Transverse colon (tissue), 4 donors: ENCODE measurements around the gene SLC12A3. TPM values are rescaled to one million over a fixed set of nuclear protein-coding genes. Genes with fewer than 3 reads are reported as not detected.

Experiments used
- DNase-seq: peaks from one replicate; pipeline ENCODE4 v3.0.0-alpha.2; 2019
- H3K27ac ChIP-seq, 4 donors: fragments of 200-600 bp; sonication (generic); 2 replicates each; pipeline ENCODE4 v1.5.1; 2016 to 2018; ENCODE audit warnings: inconsistent platforms in 4 of 4
- H3K27me3 ChIP-seq: fragments of 200-600 bp; sonication (generic); 2 replicates; pipeline ENCODE4 v1.5.1; 2017; ENCODE audit warnings: inconsistent platforms
- H3K36me3 ChIP-seq, 4 donors: fragments of 200-600 bp; sonication (generic); 2 replicates each; pipeline ENCODE4 v1.5.1; 2017 to 2019; ENCODE audit warnings: inconsistent platforms in 4 of 4
- H3K4me1 ChIP-seq, 4 donors: fragments of 200-600 bp; sonication (generic); 2 replicates each; pipeline ENCODE4 v1.5.1; 2017 to 2020; ENCODE audit warnings: inconsistent platforms in 4 of 4
- H3K4me3 ChIP-seq, 4 donors: fragments of 200-600 bp; sonication (generic); 1 replicate in 1 of 4; 2 replicates in 3 of 4; pipeline versions ENCODE4 v1.5.1 to v1.6.1; 2017 to 2019; ENCODE audit warnings: inconsistent platforms in 4 of 4
- H3K9me3 ChIP-seq, 2 donors: fragments of 200-600 bp; sonication (generic); 2 replicates each; pipeline ENCODE4 v1.5.1; 2017 to 2019; ENCODE audit warnings: inconsistent platforms in 2 of 2
- EP300 ChIP-seq: sonication (generic); formaldehyde crosslinking; IDR thresholded peaks from one replicate; pipeline ENCODE4 v1.6.1; 2017; ENCODE audit warnings: antibody characterized with exemption, low read depth
- POLR2A ChIP-seq: fragments of 450-650 bp; IDR thresholded peaks from one replicate; pipeline ENCODE4 v1.6.1; 2016; ENCODE audit warnings: antibody characterized with exemption, mild to moderate bottlenecking, moderate library complexity
- POLR2AphosphoS5 ChIP-seq, 3 donors: sonication (generic); formaldehyde crosslinking; IDR thresholded peaks; one replicate each; pipeline ENCODE4 v1.6.1; 2016; ENCODE audit warnings: antibody characterized with exemption in 3 of 3
- WGBS, 2 donors: methylation state at CpG; one replicate each; pipeline ENCODE4 v1.1.5; 2018; ENCODE audit warnings: low coverage in 1 of 2; 5-methylcytosine and 5-hydroxymethylcytosine counted together
- in situ Hi-C, 4 donors: fragments of 200-750 bp; cut with MboI; loops; one replicate each; pipeline versions ENCODE4 v1.15.0 to v1.15.1; 2017; ENCODE audit warnings: low sequenced_read_pairs in 3 of 4, low pct_ligation_motif_present in 1 of 4, low pct_unique_long_range_greater_than_20kb in 1 of 4
- intact Hi-C: fragments of 100-400 bp; cut with DNase I; formaldehyde crosslinking; loops from one replicate; pipeline ENCODE4 v1.15.1; 2023; ENCODE audit warnings: low total_unique reads
- total RNA-seq, 4 donors: library from RNA; depleted of rRNA; stranded (reverse); fragments of >200 nt; gene quantifications; one replicate each; pipeline ENCODE4 v1.1.0, GENCODE V29; 2016
- TF ChIP-seq, protein P1 (sequence below), 5 experiments: fragments of 200-600 bp in 3 of 5; fragments of 450-650 bp in 2 of 5; sonication (generic) in 3 of 5; IDR thresholded peaks; 1 replicate in 2 of 5; 2 replicates in 3 of 5; pipeline ENCODE4 v1.5.1; 2016 to 2017; ENCODE audit warnings: antibody characterized with exemption in 5 of 5, inconsistent platforms in 3 of 5, mild to moderate bottlenecking in 2 of 5, moderate library complexity in 1 of 5

SLC12A3 gene
- total RNA-seq, 4 donors from 2014 or later: not detected

DNA sequence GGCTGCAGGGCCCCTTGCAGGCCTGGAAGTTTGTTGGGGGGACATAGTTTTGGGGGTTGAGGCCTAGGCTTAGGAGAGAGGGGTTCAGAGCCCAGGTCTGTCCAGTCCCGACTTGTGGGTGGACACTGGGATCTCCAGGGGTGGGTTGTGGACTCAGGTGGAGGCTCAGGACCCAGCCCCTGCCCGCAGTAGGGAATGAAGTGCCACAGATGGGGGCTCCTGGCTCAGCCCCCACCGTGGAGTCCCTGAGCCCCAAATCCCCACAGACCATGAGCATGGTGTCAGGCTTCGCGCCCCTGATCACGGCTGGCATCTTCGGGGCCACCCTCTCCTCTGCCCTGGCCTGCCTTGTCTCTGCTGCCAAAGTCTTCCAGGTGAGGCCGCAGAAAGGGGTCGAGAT lies 14.3 kb downstream of the SLC12A3 start:
- in situ Hi-C loops: no loop called here
- H3K4me1 ChIP-seq: no peaks in the 10 kb centered on the region
- 87% methylated on average over 8 of the region's 9 CpGs; no CpG with 5 or more reads in 1 of the 2 donors for WGBS, 2 donors

DNA sequence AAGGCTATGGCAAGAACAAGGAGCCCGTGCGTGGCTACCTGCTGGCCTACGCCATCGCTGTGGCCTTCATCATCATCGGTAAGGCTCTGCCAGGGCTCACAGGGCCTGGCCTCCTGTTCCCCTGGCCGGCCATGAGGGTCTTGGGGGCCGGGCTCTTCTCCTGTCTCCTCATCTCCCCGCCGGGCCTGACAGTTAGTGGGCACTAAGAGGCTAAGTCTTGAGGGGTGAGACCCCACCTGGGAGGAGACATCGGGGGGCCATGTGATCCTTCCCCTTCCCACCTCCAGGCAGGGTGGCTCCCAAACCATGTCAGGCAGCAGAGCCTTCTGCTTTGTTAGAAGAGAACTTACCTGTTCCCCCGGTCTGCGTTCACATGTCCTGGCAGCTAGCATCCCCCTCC lies 15.2 kb downstream of the SLC12A3 start:
- Histone ChIP-seq H3K9me3 (no peaks in the 10 kb centered on the region), H3K4me1 (no peaks in the 10 kb centered on the region), H3K27me3 (no peaks in the 10 kb centered on the region), H3K27ac (no peak overlapping the region), H3K4me3 (no peak overlapping the region), H3K36me3 (no peaks in the 10 kb centered on the region)
- intact Hi-C loops: no loop called here
- 89% methylated on average over 12 of the region's 12 CpGs; no CpG with 5 or more reads in 1 of the 2 donors for WGBS, 2 donors
- in situ Hi-C loops: no loop called here
- TF ChIP-seq POLR2AphosphoS5 (IDR thresholded peaks at IDR 0.05) (no peak), EP300 (no peak), POLR2A (no peak)
- TF ChIP-seq, protein P1, sequence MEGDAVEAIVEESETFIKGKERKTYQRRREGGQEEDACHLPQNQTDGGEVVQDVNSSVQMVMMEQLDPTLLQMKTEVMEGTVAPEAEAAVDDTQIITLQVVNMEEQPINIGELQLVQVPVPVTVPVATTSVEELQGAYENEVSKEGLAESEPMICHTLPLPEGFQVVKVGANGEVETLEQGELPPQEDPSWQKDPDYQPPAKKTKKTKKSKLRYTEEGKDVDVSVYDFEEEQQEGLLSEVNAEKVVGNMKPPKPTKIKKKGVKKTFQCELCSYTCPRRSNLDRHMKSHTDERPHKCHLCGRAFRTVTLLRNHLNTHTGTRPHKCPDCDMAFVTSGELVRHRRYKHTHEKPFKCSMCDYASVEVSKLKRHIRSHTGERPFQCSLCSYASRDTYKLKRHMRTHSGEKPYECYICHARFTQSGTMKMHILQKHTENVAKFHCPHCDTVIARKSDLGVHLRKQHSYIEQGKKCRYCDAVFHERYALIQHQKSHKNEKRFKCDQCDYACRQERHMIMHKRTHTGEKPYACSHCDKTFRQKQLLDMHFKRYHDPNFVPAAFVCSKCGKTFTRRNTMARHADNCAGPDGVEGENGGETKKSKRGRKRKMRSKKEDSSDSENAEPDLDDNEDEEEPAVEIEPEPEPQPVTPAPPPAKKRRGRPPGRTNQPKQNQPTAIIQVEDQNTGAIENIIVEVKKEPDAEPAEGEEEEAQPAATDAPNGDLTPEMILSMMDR (IDR thresholded peaks at IDR 0.05): no peak
- no peak for DNase-seq

More for the DNA sequence above, 14.3 kb downstream of the SLC12A3 start:
- Histone ChIP-seq H3K9me3 (no peaks in the 10 kb centered on the region), H3K36me3 (no peaks in the 10 kb centered on the region), H3K27ac (no peak overlapping the region), H3K4me3 (no peak overlapping the region), H3K27me3 (no peaks in the 10 kb centered on the region)
- intact Hi-C loops: no loop called here
- DNase-seq: no peak
- TF ChIP-seq, protein P1 (IDR thresholded peaks at IDR 0.05): no peak
- TF ChIP-seq EP300 (no peak), POLR2A (no peak), POLR2AphosphoS5 (IDR thresholded peaks at IDR 0.05) (no peak)

DNA sequence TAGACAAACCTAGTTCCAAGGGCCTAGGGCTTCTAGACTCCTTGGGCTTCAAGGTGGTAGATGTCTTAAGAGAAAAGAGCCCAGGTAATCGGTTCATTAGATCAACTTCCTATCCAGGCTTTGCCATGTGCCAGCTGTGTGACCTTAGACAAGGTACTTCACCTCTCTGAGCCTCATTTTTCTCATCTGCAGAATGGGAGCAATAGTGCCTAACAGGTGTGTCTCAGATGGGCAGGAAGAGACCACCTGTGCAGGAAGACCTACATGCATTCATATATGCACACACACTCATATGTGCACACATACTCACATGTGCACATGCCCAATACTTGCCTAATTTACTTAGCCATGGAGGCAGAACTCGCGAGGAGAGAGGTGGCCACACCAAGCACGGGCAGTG lies 15.7 kb downstream of the SLC12A3 start:
- in situ Hi-C loops: no loop called here
- H3K4me1 ChIP-seq: no peaks in the 10 kb centered on the region
- H3K4me3 ChIP-seq: no peak overlapping the region
- intact Hi-C loops: no loop called here
- no peaks in the 10 kb centered on the region for H3K27me3 ChIP-seq
- 92% methylated on average over 4 of the region's 4 CpGs; no CpG with 5 or more reads in 1 of the 2 donors for WGBS, 2 donors
- no peak for DNase-seq
- no peak overlapping the region for H3K27ac ChIP-seq
- TF ChIP-seq EP300 (no peak), POLR2A (no peak), POLR2AphosphoS5 (IDR thresholded peaks at IDR 0.05) (no peak)
- TF ChIP-seq, protein P1 (IDR thresholded peaks at IDR 0.05): no peak
- no peaks in the 10 kb centered on the region for H3K36me3 ChIP-seq
- H3K9me3 ChIP-seq: no peaks in the 10 kb centered on the region

DNA sequence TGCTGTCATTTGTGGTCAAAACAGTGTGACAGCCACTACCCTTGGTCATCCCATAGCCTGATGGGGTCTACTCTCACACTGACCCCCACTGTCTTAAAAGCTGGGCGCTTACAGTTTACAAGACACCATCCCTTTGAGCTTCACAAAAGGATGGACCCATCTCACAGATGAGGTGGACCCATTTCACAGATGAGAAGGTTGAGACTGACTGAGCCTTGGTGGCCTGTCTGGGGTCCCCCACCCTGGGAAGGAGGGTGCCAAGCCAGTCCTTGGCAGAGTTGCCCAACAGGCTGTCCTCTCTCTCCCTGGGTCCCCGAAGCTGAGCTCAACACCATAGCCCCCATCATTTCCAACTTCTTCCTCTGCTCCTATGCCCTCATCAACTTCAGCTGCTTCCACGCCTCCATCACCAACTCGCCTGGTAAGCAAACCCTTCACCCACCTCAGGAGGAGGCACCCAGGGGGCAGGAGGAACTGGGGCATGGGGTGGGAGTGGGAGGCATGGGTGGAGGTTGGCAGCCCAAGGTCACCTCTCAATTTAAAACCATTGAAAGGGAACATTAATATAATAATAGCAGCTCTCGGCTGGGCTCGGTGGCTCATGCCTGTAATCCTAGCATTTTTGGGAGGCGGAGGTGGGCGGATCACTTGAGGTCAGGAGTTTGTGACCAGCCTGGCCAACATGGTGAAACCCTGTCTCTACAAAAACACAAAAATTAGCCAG lies 17.2 kb downstream of the SLC12A3 start:
- no peaks in the 10 kb centered on the region for H3K9me3 ChIP-seq
- no peak for DNase-seq
- 84 to 93% methylated on average over 3 to 8 of the region's 8 CpGs for WGBS, 2 donors
- no peaks in the 10 kb centered on the region for H3K27me3 ChIP-seq
- no peak overlapping the region for H3K27ac ChIP-seq
- in situ Hi-C loops (no loop called here), intact Hi-C loops (no loop called here)
- TF ChIP-seq POLR2A (no peak), POLR2AphosphoS5 (IDR thresholded peaks at IDR 0.05) (no peak), EP300 (no peak)
- TF ChIP-seq, protein P1 (IDR thresholded peaks at IDR 0.05): no peak
- no peaks in the 10 kb centered on the region for H3K4me1 ChIP-seq
- no peaks in the 10 kb centered on the region for H3K36me3 ChIP-seq
- no peak overlapping the region for H3K4me3 ChIP-seq
